GM12878 (cell line): ENCODE measurements around the gene ASIP. TPM values are rescaled to one million over a fixed set of nuclear protein-coding genes. Genes with fewer than 3 reads are reported as not detected.

Experiments
- ATAC-seq: fragments of 200-7000 bp; cut with Tn5 transposase; 3 replicates; pipeline ENCODE4 v1.9.1; 2020; ENCODE audit warnings: mild to moderate bottlenecking, moderate library complexity
- BruUV-seq: library from RNA; stranded (reverse); fragments of 400-500 nt; replicated peaks from 2 replicates; lab custom pipeline; 2021; lab: Mats Ljungman, UMichigan
- CTCF ChIA-PET: fragments of 300-600 bp; sonication (Branson Sonifier 250); formaldehyde crosslinking; extraction: SDS; loops from one replicate; lab custom pipeline; 2021; ENCODE audit warnings: inconsistent platforms; lab: Yijun Ruan, JAX
- POLR2A ChIA-PET: fragments of 350-600 bp; formaldehyde crosslinking; extraction: SDS; loops from one replicate; lab custom pipeline; 2021; ENCODE audit warnings: inconsistent platforms; lab: Charles Lee
- RAD21 ChIA-PET: fragments of 300-600 bp; sonication (Branson Sonifier 250); formaldehyde crosslinking; loops from one replicate; lab custom pipeline; 2023; ENCODE audit warnings: antibody characterized with exemption; ENCODE audit not compliant: unreplicated experiment; lab: Charles Lee
- SMC1A ChIA-PET: fragments of 300-600 bp; sonication (Branson Sonifier 250); formaldehyde crosslinking; loops from one replicate; lab custom pipeline; 2023; ENCODE audit not compliant: unreplicated experiment, uncharacterized antibody; lab: Charles Lee
- DNase-seq: peaks from one replicate; pipeline ENCODE4 v3.0.0-alpha.2; 2011; ENCODE audit warnings: low read depth, low spot score
- FAIRE-seq: peaks from 3 replicates; lab custom pipeline; 2011; peaks lifted over from hg19 to GRCh38; lab: Jason Lieb, UNC
- H2AFZ ChIP-seq: 2 replicates; pipeline ENCODE4 v1.6.0; 2011; ENCODE audit warnings: low read depth, low read length, control low read depth; ENCODE audit not compliant: control insufficient read depth
- H3K27ac ChIP-seq: 2 replicates; pipeline ENCODE4 v1.5.1; 2011; ENCODE audit warnings: control low read depth; ENCODE audit not compliant: control insufficient read depth, insufficient read depth
- H3K27me3 ChIP-seq, 2 experiments: replicated peaks in 1 of 2; 2 replicates each; pipeline versions ENCODE4 v1.6.0 to v1.6.1; 2011; ENCODE audit warnings: low read length in 1 of 2; ENCODE audit not compliant: control insufficient read depth in 2 of 2, insufficient read depth in 2 of 2
- H3K36me3 ChIP-seq, 2 experiments: 2 replicates each; pipeline ENCODE4 v1.5.1; 2011; ENCODE audit warnings: low read length in 1 of 2; ENCODE audit not compliant: control insufficient read depth in 2 of 2, insufficient read depth in 2 of 2
- H3K4me1 ChIP-seq: 2 replicates; pipeline ENCODE4 v1.6.1; 2011; ENCODE audit warnings: mild to moderate bottlenecking, low read length, moderate library complexity, mixed read lengths; ENCODE audit not compliant: control insufficient read depth, insufficient read depth
- H3K4me2 ChIP-seq: 2 replicates; pipeline ENCODE4 v1.6.0; 2011; ENCODE audit warnings: control low read depth; ENCODE audit not compliant: control insufficient read depth, insufficient read depth
- H3K4me3 ChIP-seq: fragments of 200-600 bp; sonication (generic); 2 replicates; pipeline ENCODE4 v1.5.1; 2016
- H3K79me2 ChIP-seq: 2 replicates; pipeline ENCODE4 v1.6.0; 2011; ENCODE audit warnings: low read length; ENCODE audit not compliant: control insufficient read depth, insufficient read depth
- H3K9ac ChIP-seq: 2 replicates; pipeline ENCODE4 v1.8.0; 2011; ENCODE audit warnings: low read length, control low read depth, mixed read lengths; ENCODE audit not compliant: control insufficient read depth, insufficient read depth
- H3K9me3 ChIP-seq: replicated peaks from 3 replicates; pipeline ENCODE4 v1.5.1; 2011; ENCODE audit warnings: mild to moderate bottlenecking, low read length; ENCODE audit not compliant: control insufficient read depth, insufficient read depth
- H4K20me1 ChIP-seq: 2 replicates; pipeline ENCODE4 v1.6.0; 2011; ENCODE audit not compliant: control insufficient read depth, insufficient read depth
- ATF7 ChIP-seq: fragments of 450-650 bp; IDR thresholded peaks from 2 replicates; pipeline ENCODE4 v1.6.1; 2016; ENCODE audit warnings: low read depth, mild to moderate bottlenecking
- BCL11A ChIP-seq: IDR thresholded peaks from 2 replicates; pipeline ENCODE4 v1.6.1; 2011; ENCODE audit warnings: low read depth, low read length
- CEBPB ChIP-seq, 2 experiments: fragments of 150-350 bp in 1 of 2; IDR thresholded peaks; 2 replicates each; pipeline ENCODE4 v1.6.1; 2012 to 2014; ENCODE audit warnings: low read depth in 2 of 2, low read length in 2 of 2, borderline replicate concordance in 1 of 2, inconsistent platforms in 1 of 2
- IKZF2 ChIP-seq, 2 experiments: fragments of 450-650 bp; IDR thresholded peaks; 2 replicates each; pipeline ENCODE4 v1.6.1; 2017; ENCODE audit warnings: mild to moderate bottlenecking in 2 of 2, moderate library complexity in 2 of 2
- LARP7 ChIP-seq: fragments of 450-650 bp; IDR thresholded peaks from 2 replicates; pipeline ENCODE4 v1.6.1; 2017; ENCODE audit warnings: mild to moderate bottlenecking
- NFIC ChIP-seq: IDR thresholded peaks from 2 replicates; pipeline ENCODE4 v1.6.1; 2012; ENCODE audit warnings: low read depth, mild to moderate bottlenecking, inconsistent platforms, low read length, moderate library complexity
- NR2C1 ChIP-seq: fragments of 450-650 bp; IDR thresholded peaks from 2 replicates; pipeline ENCODE4 v1.6.1; 2017; ENCODE audit warnings: antibody characterized with exemption, mild to moderate bottlenecking, moderate library complexity
- NR2C2 ChIP-seq: IDR thresholded peaks from 2 replicates; pipeline ENCODE4 v1.6.1; 2011; ENCODE audit warnings: borderline replicate concordance, low read depth; ENCODE audit not compliant: control insufficient read depth, insufficient read length
- SPI1 ChIP-seq: IDR thresholded peaks from 2 replicates; pipeline ENCODE4 v1.6.1; 2011; ENCODE audit warnings: low read depth, mild to moderate bottlenecking, low read length, moderate library complexity, borderline replicate concordance; ENCODE audit not compliant: insufficient read depth
- SREBF1 ChIP-seq: IDR thresholded peaks from 2 replicates; pipeline ENCODE4 v1.6.1; 2012; ENCODE audit warnings: mild to moderate bottlenecking, low read length
- TBL1XR1 ChIP-seq: IDR thresholded peaks from 2 replicates; pipeline ENCODE4 v1.6.1; 2012; ENCODE audit warnings: low read depth, low read length, improper control_type of control experiment
- TCF12 ChIP-seq: IDR thresholded peaks from 2 replicates; pipeline ENCODE4 v1.6.1; 2011; ENCODE audit warnings: low read depth, mild to moderate bottlenecking, low read length
- ZNF207 ChIP-seq: fragments of 450-650 bp; IDR thresholded peaks from 2 replicates; pipeline ENCODE4 v1.6.1; 2014; ENCODE audit warnings: antibody characterized with exemption, mild to moderate bottlenecking, borderline replicate concordance
- WGBS: methylation state at CpG from one replicate; pipeline ENCODE4 v1.1.6; 2016; ENCODE audit warnings: low lambda C conversion rate; ENCODE audit not compliant: insufficient replicate concordance, insufficient coverage; ENCODE audit errors: missing lambda C conversion rate; 5-methylcytosine and 5-hydroxymethylcytosine counted together
- in situ Hi-C: fragments of 300-500 bp; cut with MboI; formaldehyde crosslinking; loops from 9 replicates; pipeline ENCODE4 v1.14.3; 2018; ENCODE audit warnings: mixed read lengths
- intact Hi-C: fragments of 100-400 bp; cut with micrococcal nuclease; formaldehyde crosslinking; loops from one replicate; pipeline ENCODE4 v1.14.2; 2022; ENCODE audit not compliant: unreplicated experiment
- polyA plus RNA-seq, 11 experiments: library from polyadenylated mRNA; depleted of rRNA in 4 of 11; unstranded in 6 of 11; stranded (reverse) in 5 of 11; fragments of >200 nt; fragmentation: Nextera tagmentation in 4 of 11; fragmentation: Illumina TruSeq in 1 of 11; extraction: Ambion mirVana in 4 of 11; extraction: Trizol in 1 of 11; gene quantifications; 1 replicate in 1 of 11; 2 replicates in 10 of 11; pipeline versions ENCODE4 v1.2.1 to v1.2.3, GENCODE V29; 2011 to 2016; ENCODE audit warnings: inconsistent platforms in 2 of 11, missing spikeins in 2 of 11, low read depth in 1 of 11
- total RNA-seq, 4 experiments: library from RNA; depleted of rRNA in 3 of 4; stranded (reverse); fragments of >200 nt in 3 of 4; fragmentation: Illumina TruSeq in 1 of 4; extraction: Trizol in 1 of 4; gene quantifications; 2 replicates each; pipeline versions ENCODE4 v1.2.1 to v1.2.3, GENCODE V29; 2013 to 2021
- TF ChIP-seq, protein P1 (sequence below), 3 experiments: IDR thresholded peaks in 2 of 3; conservative IDR thresholded peaks in 1 of 3; 2 replicates each; pipeline ENCODE4 v1.5.1; 2011; ENCODE audit warnings: low read depth in 3 of 3, low read length in 3 of 3, mild to moderate bottlenecking in 3 of 3, control low read depth in 2 of 3, moderate library complexity in 2 of 3, inconsistent platforms in 1 of 3, mixed read lengths in 1 of 3; ENCODE audit not compliant: control insufficient read depth in 2 of 3, insufficient read depth in 1 of 3; ENCODE audit errors: extremely low read depth in 1 of 3
- TF ChIP-seq, protein P2 (sequence below): fragments of 450-650 bp; IDR thresholded peaks from 2 replicates; pipeline ENCODE4 v1.6.1; 2016; ENCODE audit warnings: mild to moderate bottlenecking, moderate library complexity, borderline replicate concordance

Gene ASIP
- total and polyA plus RNA-seq, 10 of the 15 experiments (the other 5 are each of a cell fraction or from before 2014, with no cell fraction given) = 0.29 TPM; not detected in 9

DNA sequence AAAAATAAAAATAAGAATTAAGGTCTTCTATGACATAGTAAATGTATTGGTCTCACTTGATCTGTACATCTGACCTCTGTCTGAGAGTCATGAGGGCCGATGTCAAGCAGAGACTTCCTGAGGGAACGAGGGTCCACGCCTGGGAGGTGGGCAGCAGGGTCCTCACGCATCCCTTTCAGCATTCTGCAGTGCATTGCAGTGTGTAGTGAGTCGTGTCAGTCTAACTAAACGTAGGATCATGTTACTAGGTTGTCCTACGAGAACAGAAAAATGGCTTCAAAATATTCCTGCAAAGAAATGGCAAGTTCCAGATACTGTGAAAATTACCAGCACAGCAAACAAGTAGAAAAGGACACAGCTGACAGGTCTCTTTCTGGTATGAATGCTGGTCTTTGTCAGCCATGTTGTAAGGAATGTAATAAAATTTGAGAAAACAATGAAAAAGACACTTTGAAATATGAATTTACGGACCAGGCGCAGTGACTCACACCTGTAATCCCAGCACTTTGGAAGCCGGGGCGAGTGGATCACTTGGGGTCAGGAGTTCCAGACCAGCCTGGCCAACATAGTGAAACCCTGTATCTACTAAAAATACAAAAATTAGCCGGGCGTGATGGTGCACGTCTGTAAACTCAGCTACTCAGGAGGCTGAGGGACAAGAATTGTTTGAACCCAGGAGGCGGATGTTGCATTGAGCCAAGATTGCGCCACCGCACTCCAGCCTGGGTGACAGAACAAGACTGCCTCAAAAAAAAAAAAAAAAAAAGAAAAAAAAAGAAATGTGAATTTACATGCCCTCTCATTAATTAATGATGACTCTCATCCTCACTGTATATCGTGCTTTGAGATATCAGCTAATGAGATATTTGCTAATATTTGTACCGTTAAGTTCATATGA, 64.4 kb downstream of the ASIP start:
- peaks cover 25% of the 10 kb centered on the region for H3K79me2 ChIP-seq
- no peaks in the 10 kb centered on the region for H3K36me3 ChIP-seq
- ChIA-PET SMC1A (interaction anchor here (1.0 kb wide), 1 partner anchor 471 kb away, joined by 3 read pairs; no protein-coding TSS in a partner anchor), RAD21 (interaction anchor here (0.7 kb wide), 1 partner anchor 464 kb away, joined by 3 read pairs; no protein-coding TSS in a partner anchor)
- no peak for ATAC-seq
- no peaks in the 10 kb centered on the region for H3K27me3 ChIP-seq
- TF ChIP-seq SPI1 (no peak), TCF12 (no peak), ATF7 (no peak), BCL11A (no peak), ZNF207 (no peak), IKZF2 (IDR thresholded peaks at IDR 0.05) (no peak), NR2C2 (no peak), SREBF1 (no peak), NR2C1 (no peak), NFIC (no peak), CEBPB (IDR thresholded peaks at IDR 0.05; ENCODE audit: borderline replicate concordance in 1 of 2, low read depth in 2 of 2, low read length in 2 of 2) (no peak), LARP7 (no peak), TBL1XR1 (no peak)
- TF ChIP-seq, protein P1, sequence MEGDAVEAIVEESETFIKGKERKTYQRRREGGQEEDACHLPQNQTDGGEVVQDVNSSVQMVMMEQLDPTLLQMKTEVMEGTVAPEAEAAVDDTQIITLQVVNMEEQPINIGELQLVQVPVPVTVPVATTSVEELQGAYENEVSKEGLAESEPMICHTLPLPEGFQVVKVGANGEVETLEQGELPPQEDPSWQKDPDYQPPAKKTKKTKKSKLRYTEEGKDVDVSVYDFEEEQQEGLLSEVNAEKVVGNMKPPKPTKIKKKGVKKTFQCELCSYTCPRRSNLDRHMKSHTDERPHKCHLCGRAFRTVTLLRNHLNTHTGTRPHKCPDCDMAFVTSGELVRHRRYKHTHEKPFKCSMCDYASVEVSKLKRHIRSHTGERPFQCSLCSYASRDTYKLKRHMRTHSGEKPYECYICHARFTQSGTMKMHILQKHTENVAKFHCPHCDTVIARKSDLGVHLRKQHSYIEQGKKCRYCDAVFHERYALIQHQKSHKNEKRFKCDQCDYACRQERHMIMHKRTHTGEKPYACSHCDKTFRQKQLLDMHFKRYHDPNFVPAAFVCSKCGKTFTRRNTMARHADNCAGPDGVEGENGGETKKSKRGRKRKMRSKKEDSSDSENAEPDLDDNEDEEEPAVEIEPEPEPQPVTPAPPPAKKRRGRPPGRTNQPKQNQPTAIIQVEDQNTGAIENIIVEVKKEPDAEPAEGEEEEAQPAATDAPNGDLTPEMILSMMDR (IDR thresholded peaks at IDR 0.05 in 2 of 3, conservative IDR thresholded peaks at IDR 0.05 in 1 of 3; ENCODE audit: control insufficient read depth in 2 of 3, extremely low read depth in 1 of 3, insufficient read depth in 1 of 3, low read depth in 3 of 3, low read length in 3 of 3) = no peak
- TF ChIP-seq, protein P2, sequence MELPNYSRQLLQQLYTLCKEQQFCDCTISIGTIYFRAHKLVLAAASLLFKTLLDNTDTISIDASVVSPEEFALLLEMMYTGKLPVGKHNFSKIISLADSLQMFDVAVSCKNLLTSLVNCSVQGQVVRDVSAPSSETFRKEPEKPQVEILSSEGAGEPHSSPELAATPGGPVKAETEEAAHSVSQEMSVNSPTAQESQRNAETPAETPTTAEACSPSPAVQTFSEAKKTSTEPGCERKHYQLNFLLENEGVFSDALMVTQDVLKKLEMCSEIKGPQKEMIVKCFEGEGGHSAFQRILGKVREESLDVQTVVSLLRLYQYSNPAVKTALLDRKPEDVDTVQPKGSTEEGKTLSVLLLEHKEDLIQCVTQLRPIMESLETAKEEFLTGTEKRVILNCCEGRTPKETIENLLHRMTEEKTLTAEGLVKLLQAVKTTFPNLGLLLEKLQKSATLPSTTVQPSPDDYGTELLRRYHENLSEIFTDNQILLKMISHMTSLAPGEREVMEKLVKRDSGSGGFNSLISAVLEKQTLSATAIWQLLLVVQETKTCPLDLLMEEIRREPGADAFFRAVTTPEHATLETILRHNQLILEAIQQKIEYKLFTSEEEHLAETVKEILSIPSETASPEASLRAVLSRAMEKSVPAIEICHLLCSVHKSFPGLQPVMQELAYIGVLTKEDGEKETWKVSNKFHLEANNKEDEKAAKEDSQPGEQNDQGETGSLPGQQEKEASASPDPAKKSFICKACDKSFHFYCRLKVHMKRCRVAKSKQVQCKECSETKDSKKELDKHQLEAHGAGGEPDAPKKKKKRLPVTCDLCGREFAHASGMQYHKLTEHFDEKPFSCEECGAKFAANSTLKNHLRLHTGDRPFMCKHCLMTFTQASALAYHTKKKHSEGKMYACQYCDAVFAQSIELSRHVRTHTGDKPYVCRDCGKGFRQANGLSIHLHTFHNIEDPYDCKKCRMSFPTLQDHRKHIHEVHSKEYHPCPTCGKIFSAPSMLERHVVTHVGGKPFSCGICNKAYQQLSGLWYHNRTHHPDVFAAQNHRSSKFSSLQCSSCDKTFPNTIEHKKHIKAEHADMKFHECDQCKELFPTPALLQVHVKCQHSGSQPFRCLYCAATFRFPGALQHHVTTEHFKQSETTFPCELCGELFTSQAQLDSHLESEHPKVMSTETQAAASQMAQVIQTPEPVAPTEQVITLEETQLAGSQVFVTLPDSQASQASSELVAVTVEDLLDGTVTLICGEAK = no peak
- TF ChIP-seq, all 136 proteins: peak for 0
- POLR2A ChIA-PET = interaction anchor here (0.6 to 0.7 kb wide), 3 partner anchors 45 to 192 kb away, joined by 3 to 4 read pairs (median 3); no protein-coding TSS in a partner anchor
- no peak overlapping the region for H3K4me3 ChIP-seq
- H3K4me2 ChIP-seq = no peak overlapping the region
- CTCF ChIA-PET = interaction anchor here (0.6 kb wide), 1 partner anchor 259 kb away, joined by 3 read pairs; no protein-coding TSS in a partner anchor
- DNase-seq (no peak), FAIRE-seq (no peak)
- H2AFZ ChIP-seq = no peak overlapping the region
- no peaks in the 10 kb centered on the region for H3K9me3 ChIP-seq
- 76% methylated on average over 19 of the region's 19 CpGs for WGBS
- no peak overlapping the region for H3K9ac ChIP-seq
- BruUV-seq = no TSS peak
- no peak overlapping the region for H3K27ac ChIP-seq
- in situ Hi-C loops = no loop called here
- intact Hi-C loops = no loop called here
- peaks cover 10% of the 10 kb centered on the region for H3K4me1 ChIP-seq
- H4K20me1 ChIP-seq = no peaks in the 10 kb centered on the region
